Omental fat pad (tissue), 4 donors: ENCODE results near the gene PSMC3IP. TPM values are rescaled to one million over a fixed set of nuclear protein-coding genes. Genes with fewer than 3 reads are reported as not detected.
"Not testable (repeated sequence)": the region's sequence is repeated elsewhere in the genome, so short reads cannot be mapped to it uniquely, and the experiment has no call there.

Source experiments
- ATAC-seq: fragments of 150-250 bp; one replicate; pipeline ENCODE4 v1.9.1; 2016; ENCODE audit warnings: mild to moderate bottlenecking, moderate library complexity; ENCODE audit not compliant: low FRiP score
- DNase-seq: peaks from one replicate; pipeline ENCODE4 v3.0.0-alpha.2; 2019; ENCODE audit warnings: low spot score
- CTCF ChIP-seq, 3 donors: fragments of 450-650 bp; IDR thresholded peaks; one replicate each; pipeline ENCODE4 v1.5.1; 2016 to 2017; ENCODE audit warnings: antibody characterized with exemption in 3 of 3, mild to moderate bottlenecking in 3 of 3, moderate library complexity in 2 of 3
- total RNA-seq, 4 donors: library from RNA; depleted of rRNA; stranded (reverse); fragments of >200 nt; gene quantifications; one replicate each; pipeline ENCODE4 v1.1.0, GENCODE V29; 2016

The PSMC3IP gene
- total RNA-seq, 4 donors from 2014 or later = 1.7 to 4.7 (median 3.3) TPM

- TF ChIP-seq CTCF (IDR thresholded peaks at IDR 0.05) = no peak
- DNase-seq (no peak), ATAC-seq (no peak)
Measured at GRCh38 chr17:42613699-42614295, 36.3 kb upstream of the PSMC3IP start.

- ATAC-seq (no peak), DNase-seq (no peak)
- TF ChIP-seq CTCF (IDR thresholded peaks at IDR 0.05) = no peak
Measured at GRCh38 chr17:42612013-42612412, 34.5 kb upstream of the PSMC3IP start.

GRCh38 chr17:42609814-42610801 is 32.6 kb upstream of the PSMC3IP start:
- DNase-seq = not testable (repeated sequence)
- ATAC-seq = peak; percentile 42

DNA sequence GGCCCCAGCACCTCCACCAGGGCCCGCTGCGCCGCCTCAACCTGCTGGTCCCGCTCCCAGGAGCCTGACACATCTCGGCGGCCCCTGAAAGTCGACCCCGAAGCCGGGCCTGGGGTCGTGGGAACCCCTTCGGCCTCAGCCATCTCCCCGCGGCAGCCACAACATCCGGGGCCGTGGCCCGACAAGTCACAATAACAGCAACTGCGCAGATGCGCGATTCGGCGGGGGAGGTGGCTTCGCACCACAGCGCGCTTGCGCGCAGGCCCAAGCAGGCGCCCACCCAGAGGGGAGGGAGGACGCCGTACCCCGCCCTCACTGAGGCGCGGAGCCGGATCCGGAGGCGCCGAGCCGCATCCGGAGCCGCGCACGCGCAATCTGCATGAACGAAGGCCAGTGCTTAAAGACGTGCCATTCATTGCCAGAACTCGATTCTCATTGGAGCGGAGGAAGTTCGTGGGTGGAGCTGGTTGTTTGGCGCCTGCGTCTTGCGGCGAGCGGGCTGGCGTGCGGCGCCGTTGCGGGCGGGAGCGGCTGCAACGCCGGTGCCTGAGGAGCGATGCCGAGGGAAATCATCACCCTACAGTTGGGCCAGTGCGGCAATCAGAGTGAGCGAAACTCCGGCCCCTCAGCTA is 31.8 kb upstream of the PSMC3IP start, which contains the start of the genes RETREG3 and TUBG1:
RETREG3 (minus strand) TSS at position 193 of the 632 bp plus-strand sequence; CDS start at position 143, 50 bp downstream.
TUBG1 (plus strand) TSS at position 502 of the 632 bp plus-strand sequence; CDS start at position 557, 55 bp downstream.
- DNase-seq = peak; percentile 95
- TF ChIP-seq CTCF (IDR thresholded peaks at IDR 0.05) = no peak
- peak; percentile 97 for ATAC-seq

DNA sequence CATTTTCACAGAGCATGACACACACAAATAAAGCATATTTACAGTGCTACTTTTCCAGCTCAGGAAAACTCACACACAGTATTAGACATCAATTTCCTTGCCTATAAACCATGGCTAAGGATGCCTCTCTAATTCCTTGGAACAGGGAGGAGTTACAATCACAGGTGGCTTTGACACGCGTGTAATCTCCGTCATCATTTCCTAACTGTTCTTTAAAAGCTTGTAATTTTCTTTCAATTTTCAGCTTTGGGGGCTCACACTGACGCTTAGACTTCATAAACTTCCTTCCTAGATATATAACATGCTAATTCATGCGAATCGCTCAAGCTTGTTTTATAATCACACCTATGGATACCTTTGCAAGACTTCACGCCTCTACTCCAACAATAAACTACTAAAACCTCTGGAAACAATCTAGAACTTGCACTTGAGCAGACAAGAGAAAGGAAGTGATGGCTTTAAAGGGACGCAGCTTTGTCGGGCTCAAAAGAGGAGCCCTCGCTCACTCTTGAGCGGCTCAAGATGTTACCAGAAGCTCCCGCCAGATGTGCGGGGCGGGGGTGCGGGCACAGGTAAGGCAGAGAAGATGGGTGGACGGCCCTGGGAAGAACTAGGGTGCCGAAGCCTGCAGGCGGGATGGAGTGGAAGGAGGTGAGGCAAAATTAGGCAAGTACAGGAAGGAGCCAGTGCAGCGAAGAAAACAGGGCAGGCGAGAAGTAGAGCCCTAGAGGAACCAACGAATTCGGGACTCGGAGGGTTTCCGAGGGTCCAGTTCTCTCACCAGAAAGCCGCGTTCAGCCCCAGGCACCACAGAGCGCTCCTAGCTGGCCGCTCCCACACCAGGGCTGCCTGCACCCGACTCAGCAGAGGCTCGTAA is 31.0 kb upstream of the PSMC3IP start:
- ATAC-seq = peak; percentile 64
- TF ChIP-seq CTCF (IDR thresholded peaks at IDR 0.05) = no peak
- no peak for DNase-seq

DNA sequence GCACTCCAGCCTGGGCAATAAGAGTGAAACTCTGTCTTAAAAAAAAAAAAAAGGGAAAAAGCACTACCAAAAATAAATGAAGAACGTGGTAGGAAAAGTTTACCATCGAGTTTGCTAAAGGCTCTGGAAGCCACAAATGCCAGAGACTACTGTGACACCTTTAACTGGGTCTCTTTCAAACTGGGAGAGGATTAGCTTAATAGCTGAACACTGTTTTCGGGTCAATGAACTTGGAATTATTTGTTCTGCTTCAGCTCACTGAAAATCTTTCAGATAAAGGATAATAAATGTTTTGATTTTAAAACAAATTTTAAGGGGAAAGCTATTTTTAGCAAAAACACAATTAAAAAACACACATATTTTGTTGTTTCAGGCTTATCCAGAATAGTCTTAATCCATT is 30.2 kb upstream of the PSMC3IP start:
- no peak for TF ChIP-seq CTCF (IDR thresholded peaks at IDR 0.05)
- ATAC-seq (no peak), DNase-seq (no peak)
